ENCODE measurements around the gene URI1.

DNA sequence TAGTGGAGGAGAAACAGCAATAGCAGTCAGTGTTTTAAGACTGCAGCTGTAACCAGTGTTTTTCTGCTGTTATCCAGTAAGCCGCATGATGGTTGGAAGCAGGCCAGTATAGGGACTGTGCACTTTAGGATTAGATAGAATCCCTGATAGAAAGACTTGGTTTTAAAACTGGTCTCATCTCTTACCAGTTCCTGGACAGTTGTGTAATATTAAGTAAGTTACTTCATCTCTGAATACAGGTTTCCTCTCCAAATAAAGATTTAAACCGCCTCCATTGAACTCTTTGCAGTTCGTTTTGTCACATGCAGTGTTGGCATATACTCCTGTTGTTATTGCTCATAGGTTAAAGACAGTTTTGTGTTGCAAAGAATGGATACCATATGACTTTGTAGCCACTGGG is 25.6 kb downstream of the URI1 start:
- TF ChIP-seq CTCF (IDR thresholded peaks at IDR 0.05; ENCODE audit: borderline replicate concordance, extremely low read depth, low read length, poor library complexity, severe bottlenecking) (no peak), EZH2 (IDR thresholded peaks at IDR 0.05; ENCODE audit: borderline replicate concordance, low read depth, low read length, severe bottlenecking) (no peak)
